ENCODE measurements around the gene TARDBP.
A peak's percentile ranks its signal among the peaks of the same experiment; 100 is the strongest.
"Not testable (repeated sequence)": the region's sequence is repeated elsewhere in the genome, so short reads cannot be mapped to it uniquely, and the experiment has no call there.

The TARDBP gene

DNA sequence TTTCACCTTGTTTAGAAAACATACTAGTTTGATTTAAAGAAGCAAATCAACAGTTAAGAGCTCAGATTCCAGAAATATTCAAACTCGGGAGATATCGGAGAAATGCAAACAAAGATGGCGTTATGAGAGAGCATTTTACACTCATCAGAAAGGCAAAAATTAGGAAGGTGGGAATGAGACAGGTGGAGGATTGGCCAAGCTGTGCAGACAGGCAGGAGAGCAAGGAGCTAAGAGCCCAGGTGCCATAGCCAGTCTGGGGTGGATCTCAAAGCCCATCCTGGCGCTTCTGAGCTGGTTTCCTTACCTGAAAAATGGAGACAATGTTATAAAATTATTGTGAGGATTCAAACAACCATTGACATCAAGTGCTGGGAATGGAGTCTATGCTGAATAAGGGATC, 19.6 kb upstream of the TARDBP start:
- DNase-seq (ENCODE audit: low read depth in 2 of 2): no peak

DNA sequence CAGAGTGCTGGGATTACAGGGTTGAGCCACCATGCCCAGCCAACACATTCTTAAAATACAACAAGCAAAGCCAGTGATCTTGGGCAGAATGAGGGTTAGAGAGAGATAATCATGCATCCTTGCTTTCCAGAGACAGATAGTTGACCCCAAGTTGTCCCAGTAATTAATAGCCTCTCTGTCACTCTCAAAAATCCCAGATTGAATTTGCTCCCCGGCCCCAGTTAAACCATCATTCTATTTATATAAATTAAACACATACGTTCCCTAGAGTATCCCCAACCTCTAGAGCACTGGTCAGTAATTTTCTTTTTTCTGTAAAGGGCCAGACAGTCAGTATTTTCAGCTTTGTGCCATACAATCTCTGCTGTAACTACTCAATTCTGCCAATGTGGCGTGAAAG, 16.4 kb upstream of the TARDBP start:
- no peak for DNase-seq (ENCODE audit: low read depth in 2 of 2)

DNA sequence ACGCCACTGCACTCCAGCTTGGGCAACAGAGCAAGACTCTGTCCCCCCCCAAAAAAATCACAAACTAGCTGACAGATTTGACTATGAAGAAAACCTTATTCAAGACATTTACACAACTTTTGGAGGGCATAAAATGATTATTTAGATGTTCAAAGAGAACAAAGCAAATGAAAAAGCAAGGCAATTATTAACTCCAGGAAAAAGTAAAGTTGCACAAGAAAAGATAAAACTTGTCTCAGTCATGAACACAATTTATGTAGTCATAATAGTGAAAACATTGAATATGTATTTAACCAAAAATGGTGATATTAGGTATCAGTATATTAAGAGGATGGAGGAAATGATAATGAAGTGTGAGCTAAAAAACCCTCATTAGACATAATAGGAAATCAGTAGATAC, 11.9 kb upstream of the TARDBP start:
- no peak for DNase-seq (ENCODE audit: low read depth in 2 of 2)

DNA sequence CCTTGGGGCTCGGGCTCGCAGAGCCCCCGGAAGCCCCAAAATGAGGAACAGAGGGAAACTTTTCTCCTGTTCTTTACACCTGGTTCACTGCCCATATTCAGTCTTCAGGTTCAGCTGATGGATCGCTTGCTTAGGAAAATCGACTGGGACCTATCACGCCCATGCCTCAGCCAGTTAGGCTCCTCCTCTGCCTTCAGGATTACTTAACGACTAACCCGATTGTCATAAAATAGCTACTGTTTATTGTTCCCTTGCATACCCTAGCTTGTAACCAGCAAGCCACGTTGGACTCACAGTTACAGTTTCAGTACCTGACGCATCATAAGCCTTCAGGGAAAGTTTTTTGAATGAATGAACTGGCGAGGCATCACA, 692 bp downstream of the TARDBP start:
- DNase-seq (ENCODE audit: low read depth in 2 of 2): no peak

DNA sequence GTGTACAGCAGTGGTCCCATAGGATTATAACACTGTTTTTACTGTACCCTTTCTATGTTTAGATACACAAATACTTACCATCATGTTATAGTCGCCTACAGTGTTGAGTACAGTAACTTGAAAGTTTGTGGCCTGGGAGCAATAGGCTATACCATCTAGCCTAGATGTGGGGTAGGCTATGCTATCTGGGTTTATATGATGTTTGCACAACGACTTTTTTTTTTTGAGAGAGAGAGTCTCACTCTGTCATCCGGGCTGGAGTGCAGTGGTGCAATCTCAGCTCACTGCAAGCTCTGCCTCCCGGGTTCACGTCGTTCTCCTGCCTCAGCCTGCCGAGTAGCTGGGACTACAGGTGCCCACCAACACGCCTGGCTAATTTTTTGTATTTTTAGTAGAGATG, 6.9 kb downstream of the TARDBP start:
- not testable (repeated sequence) for DNase-seq (ENCODE audit: low read depth in 2 of 2)

DNA sequence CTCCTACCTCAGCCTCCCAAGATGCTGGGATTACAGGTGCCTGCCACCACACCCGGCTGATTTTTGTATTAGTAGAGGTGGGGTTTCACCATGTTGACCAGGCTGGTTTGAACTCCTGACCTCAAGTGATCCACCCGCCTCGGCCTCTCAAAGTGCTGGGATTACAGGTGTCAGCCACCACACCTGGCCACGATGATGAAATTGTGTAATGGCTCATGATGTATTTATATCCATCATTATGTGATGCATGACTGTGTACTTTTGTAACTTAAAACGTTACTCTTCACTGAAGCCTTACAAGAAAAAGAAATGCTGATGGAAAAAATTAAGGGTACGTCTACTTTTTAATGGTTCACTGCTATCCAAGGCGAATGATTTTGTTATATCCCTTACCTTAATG, 7.5 kb downstream of the TARDBP start:
- no peak for DNase-seq (ENCODE audit: low read depth in 2 of 2)

DNA sequence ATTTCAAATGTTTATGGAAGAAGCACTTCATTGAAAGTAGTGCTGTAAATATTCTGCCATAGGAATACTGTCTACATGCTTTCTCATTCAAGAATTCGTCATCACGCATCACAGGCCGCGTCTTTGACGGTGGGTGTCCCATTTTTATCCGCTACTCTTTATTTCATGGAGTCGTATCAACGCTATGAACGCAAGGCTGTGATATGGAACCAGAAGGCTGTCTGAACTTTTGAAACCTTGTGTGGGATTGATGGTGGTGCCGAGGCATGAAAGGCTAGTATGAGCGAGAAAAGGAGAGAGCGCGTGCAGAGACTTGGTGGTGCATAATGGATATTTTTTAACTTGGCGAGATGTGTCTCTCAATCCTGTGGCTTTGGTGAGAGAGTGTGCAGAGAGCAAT, 10.7 kb downstream of the TARDBP start:
- DNase-seq (ENCODE audit: low read depth in 2 of 2): no peak

DNA sequence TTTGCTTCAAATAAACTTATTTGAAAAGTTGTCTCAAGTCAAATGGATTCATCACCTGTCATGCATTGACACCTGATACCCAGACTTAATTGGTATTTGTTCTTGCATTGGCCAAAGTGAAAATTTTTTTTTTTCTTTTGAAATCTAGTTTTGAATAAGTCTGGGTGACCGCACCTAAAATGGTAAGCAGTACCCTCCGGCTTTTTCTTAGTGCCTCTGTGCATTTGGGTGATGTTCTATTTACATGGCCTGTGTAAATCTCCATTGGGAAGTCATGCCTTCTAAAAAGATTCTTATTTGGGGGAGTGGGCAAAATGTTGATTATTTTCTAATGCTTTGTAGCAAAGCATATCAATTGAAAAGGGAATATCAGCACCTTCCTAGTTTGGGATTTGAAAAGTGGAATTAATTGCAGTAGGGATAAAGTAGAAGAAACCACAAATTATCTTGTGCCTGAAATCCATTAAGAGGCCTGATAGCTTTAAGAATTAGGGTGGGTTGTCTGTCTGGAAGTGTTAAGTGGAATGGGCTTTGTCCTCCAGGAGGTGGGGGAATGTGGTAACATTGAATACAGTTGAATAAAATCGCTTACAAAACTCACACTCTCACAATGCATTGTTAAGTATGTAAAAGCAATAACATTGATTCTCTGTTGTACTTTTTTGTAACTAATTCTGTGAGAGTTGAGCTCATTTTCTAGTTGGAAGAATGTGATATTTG, 11.9 kb downstream of the TARDBP start:
- no peak for DNase-seq (ENCODE audit: low read depth in 2 of 2)

DNA sequence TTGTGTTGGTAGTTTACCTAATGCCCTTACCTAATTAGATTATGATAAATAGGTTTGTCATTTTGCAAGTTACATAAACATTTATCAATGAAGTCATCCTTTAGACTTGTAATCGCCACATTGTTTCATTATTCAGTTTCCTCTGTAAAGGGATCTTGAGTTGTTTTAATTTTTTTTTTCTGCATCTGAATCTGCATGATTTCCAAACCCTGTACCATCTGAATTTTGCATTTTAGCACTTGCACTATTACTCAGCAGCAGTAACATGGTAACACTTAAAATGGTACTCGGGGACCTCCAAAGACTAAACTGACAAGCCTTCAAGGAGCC, 12.4 kb downstream of the TARDBP start:
- DNase-seq (ENCODE audit: low read depth in 2 of 2): no peak

DNA sequence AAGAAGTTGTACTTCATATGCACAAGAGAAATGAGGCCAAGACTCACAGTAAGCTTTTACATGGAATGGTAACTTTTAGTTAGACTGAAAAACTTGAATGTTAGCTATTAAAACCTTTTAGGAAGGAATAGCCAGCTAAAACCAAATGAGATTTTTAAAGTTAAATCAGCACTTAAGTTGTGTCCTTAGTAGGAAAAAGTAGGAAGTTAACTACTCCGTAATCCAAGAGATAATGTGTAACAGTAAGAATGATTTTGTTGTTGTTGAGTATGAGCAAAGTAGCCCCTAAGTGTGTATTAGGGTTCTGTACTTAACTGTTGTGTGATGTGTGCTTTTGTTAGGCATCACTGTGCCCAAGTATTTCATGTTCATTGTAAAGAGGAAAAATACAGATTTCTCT, 13.2 kb downstream of the TARDBP start:
- no peak for DNase-seq (ENCODE audit: low read depth in 2 of 2)

DNA sequence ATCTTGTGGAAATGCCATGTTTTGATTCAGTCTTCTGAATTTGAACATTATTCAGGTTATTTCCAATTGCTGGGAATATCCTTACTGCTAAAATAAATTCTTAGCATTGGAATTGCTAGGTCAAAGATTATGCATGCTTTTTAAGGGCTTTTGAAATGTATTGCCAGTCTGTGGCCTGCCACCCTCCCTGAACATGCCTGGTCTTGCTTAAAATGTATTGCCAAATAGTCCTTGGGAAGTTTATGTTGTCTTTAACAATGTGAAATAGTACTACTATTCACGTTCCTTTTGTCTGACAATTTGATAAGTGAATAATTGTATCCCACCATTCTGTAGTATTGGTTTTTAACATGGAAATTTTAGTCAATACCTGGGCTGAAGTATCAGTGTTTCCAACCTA, 13.6 kb downstream of the TARDBP start:
- DNase-seq (ENCODE audit: low read depth in 2 of 2): no peak

DNA sequence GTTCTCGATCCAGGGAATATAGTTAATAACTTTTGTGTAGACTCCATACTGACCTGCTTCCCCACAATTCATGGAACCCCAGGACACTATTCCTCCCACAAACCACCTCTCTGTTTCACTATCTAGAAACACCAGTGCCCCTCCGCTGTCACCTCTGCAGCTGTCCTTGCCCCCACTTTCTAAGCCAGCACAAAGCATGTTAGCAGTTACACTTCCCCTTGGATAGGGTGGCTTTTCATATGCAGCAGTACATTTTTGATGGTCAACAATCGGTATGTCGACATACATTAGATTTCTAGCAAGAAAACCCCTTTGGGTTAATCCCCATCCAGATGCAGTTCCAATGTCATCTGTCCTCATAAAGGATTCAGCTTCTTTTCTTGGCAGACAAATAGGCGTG, 14.4 kb downstream of the TARDBP start:
- DNase-seq (ENCODE audit: low read depth in 2 of 2): no peak

DNA sequence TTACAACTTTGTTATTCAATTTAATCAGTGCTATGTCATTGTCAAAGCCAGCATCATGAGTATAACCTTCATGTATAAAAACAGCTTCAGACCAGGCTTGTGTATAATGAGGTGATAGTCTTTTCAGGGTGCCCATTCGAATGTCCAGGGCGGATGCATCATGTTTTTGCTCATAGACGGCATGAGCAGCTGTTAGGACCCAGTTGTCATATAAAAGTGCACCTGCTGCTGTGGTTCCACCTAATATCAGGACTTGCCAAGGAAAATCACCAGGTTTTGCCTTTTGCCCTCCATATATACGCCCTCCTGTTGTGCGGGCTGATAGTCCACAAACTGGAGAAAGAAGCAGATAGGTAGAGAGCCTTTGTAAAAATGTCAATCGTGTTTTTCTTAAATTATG, 14.9 kb downstream of the TARDBP start:
- no peak for DNase-seq (ENCODE audit: low read depth in 2 of 2)

DNA sequence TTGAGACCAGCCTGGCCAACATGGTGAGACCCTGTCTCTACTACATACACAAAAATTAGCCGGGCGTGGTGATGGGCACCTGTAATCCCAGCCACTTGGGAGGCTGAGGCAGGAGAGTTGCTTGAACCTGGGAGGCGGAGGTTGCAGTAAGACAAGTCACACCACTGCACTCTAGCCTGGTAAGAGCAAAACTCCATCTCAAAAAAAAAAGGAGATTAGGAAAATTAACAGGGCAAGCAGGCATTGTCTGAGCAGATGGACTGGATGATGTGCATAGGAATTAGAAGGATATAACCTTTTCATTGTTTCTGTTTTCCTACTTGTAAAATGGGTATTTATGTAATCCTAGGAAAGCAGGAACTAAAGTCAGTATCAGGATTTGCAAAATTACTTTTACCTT, 15.6 kb downstream of the TARDBP start:
- DNase-seq (ENCODE audit: low read depth in 2 of 2): no peak

DNA sequence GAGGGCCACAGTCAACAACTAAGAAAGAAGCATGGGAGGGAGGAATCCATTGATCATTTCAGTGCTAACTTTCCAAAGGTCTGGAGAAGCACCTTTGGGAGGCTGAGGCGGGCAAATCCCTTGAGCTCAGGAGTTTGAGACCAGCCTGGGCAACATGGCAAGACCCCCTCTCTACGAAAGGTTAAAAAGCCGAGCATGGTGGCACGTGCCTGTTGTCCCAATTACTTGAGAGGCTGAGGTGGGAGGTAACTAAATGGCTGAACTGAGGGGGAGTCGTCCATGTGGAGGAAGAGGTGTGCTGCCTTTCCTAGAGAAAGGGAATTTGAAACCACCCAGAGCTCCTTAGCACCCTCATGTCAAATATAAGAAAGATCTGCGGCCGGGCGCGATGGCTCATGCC, 18.4 kb downstream of the TARDBP start:
- DNase-seq (ENCODE audit: low read depth in 2 of 2): no peak

DNA sequence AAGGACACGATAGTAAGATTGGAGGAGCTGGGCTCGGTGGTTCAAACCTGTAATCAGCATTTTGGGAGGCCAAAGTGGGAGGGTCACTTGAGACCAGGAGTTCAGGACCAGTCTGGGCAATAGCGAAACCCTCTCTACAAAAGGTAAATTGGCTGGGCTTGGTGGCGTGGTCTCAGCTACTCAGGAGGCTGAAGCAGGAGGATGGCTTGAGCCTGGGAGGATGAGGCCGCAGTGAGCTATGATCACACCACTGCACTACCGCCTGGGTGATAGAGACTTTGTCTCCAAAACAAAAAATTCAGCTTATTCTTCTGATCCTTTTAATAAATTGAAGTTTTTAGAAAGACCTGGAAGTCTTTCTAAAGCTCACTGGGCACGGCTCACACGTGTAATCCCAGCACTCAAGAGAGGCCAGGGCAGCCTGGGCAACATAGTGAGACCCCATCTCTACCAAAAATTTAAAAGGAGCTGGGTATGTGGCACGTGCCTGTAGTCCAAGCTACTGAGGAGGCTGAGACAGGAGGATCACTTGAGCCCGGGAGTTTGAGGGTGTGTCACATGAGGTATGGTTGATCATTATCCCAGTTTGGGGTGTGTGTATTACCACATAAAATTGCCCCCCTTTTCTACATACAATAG, 19.3 kb downstream of the TARDBP start:
- no peak for DNase-seq (ENCODE audit: low read depth in 2 of 2)

DNA sequence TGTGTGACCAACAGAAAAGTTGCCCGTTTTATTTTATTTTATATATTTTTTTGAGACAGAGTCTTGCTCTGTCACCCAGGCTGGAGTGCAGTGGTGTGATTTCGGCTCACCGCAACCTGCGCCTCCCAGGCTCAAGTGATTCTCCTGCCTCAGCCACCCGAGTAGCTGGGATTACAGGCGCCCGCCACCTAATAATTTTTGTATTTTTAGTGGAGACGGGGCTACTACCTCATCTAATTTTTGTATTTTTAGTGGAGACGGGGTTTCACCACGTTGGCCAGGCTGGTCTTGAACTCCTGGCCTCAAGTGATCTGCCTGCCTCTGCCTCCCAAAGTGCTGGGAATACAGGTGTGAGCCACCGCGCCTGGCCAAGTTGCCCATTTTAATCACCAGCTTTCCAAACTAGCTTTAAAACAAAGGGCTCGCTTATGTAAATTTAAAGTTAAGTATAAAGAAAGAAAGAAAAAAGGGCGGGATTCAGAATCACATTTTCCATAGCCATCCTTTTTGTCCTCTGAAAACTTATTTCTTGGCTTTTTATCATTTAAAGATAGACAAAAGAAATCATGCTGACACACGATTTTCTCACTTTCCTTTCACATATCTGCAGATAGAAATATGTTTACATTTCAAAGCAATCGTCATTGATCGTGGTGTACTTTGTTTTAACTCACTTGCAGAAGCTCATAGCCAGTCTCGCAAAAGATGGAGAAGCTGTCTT, 24.7 kb downstream of the TARDBP start:
- not testable (repeated sequence) for DNase-seq (ENCODE audit: low read depth in 2 of 2)

DNA sequence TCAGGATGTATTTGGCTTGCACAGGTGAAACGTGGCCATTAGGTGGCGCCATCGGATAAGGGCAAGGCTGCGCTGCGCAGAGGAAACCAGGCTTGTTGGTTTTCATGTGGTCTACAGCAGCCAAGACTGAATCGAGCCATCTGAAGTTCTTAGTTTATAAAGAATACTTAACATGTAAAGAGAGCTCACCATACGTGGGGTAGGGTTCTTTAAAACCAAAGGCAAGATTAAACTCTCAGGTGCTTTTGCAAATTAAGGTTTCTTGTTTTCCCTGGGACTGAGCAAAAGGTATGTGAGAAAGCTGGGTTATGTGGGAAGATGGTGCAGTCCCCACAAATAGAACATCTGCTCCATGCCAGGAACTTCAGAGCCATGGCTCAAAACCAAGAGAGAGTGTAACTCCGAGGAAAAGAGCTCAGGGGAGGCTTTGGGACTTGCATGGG, 25.3 kb downstream of the TARDBP start:
- DNase-seq (ENCODE audit: low read depth in 2 of 2): peak; percentile 81 to 82

DNA sequence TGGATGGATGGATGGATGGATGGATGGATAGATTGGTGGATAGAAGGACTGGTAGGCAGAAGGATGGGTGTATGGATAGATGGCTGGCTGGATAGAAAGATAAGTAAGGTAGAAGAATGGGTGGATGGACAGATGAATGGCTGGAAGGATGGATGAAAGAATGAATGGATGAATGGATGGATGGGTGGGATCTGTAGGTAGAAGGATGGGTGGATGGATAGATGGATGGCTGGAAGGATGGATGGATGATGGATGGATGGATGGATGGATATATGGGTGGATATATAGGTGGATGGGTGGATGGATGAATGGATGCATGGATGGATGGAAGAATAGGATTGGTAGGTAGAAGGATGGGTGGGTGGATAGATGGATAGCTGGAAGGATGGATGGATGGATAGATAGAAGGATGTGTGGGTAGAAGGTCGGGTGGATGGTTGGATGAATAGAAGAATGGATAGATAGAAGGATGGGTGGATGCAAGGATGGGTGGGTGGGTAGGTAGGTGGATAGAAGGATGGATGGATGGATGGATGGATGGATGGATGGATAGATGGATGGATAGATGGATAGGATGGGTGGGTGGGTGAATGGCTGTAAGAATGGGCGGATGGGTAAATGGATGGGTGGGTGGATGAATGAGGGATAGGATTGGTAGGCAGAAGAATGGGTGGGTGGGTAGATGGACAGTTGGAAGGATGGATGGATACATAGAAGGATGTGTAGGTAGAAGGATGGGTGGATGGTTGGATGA, 27.1 kb downstream of the TARDBP start:
- no peak for DNase-seq (ENCODE audit: low read depth in 2 of 2)

DNA sequence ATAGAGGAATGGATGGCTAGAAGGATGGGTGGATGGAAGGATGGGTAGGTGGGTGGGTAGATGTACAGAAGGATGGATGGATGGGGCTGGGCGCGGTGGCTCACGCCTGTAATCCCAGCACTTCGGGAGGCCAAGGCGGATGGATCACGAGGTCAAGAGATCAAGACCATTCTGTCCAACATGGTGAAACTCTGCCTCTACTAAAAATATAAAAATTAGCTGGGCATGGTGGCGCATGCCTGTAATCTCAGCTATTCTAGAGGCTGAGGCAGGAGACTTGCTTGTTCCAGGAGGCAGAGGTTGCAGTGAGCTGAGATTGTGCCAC, 27.6 kb downstream of the TARDBP start:
- not testable (repeated sequence) for DNase-seq (ENCODE audit: low read depth in 2 of 2)

DNA sequence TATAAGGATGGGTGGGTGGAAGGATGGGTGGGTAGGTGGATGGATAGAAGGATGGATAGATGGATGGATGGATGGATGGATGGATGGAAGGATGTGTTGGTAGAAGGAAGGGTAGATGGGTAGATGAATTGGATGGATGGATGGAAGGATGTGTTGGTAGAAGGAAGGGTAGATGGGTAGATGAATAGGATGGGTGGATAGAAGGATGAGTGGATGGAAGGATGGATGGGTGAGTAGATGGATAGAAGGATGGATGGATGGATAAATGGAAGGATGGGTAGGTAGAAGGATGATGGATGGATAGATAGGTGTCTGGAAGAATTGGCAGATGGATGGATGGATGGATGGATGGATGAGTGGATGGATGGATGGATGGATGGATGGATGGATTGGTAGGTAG, 28.6 kb downstream of the TARDBP start:
- no peak for DNase-seq (ENCODE audit: low read depth in 2 of 2)

DNA sequence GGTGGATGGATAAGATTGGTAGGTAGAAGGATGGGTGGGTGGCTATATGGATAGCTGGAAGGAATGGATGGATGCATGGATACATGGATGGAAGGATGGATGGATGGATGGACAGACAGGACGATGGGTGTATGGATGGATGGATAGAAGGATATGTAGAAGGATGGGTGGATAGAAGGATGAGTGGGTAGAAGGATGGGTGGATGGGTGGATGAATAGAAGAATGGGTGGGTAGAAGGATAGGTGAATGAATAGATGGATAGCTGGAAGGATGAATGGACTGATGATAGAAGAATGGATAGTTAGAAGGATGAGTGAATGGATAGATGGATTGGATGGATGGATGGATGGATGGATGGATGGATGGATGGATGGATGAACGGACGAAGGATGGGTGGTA, 29.6 kb downstream of the TARDBP start:
- DNase-seq (ENCODE audit: low read depth in 2 of 2): no peak

Measured in activated CD8-positive, alpha-beta memory T cell treated with anti-CD3 and anti-CD28 coated beads for 4 hours (primary cell).